ENCODE results near the gene KBTBD8. TPM values are rescaled to one million over a fixed set of nuclear protein-coding genes. Genes with fewer than 3 reads are reported as not detected.

Gene KBTBD8
- total RNA-seq, 1 donor from 2014 or later, result 1.9 TPM

- H3K36me3 Mint-ChIP-seq (ENCODE audit: low read depth), result no peaks in the 10 kb centered on the region
- TF ChIP-seq, protein P1, sequence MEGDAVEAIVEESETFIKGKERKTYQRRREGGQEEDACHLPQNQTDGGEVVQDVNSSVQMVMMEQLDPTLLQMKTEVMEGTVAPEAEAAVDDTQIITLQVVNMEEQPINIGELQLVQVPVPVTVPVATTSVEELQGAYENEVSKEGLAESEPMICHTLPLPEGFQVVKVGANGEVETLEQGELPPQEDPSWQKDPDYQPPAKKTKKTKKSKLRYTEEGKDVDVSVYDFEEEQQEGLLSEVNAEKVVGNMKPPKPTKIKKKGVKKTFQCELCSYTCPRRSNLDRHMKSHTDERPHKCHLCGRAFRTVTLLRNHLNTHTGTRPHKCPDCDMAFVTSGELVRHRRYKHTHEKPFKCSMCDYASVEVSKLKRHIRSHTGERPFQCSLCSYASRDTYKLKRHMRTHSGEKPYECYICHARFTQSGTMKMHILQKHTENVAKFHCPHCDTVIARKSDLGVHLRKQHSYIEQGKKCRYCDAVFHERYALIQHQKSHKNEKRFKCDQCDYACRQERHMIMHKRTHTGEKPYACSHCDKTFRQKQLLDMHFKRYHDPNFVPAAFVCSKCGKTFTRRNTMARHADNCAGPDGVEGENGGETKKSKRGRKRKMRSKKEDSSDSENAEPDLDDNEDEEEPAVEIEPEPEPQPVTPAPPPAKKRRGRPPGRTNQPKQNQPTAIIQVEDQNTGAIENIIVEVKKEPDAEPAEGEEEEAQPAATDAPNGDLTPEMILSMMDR (IDR thresholded peaks at IDR 0.05), result peak; percentile 90
- H3K4me3 Mint-ChIP-seq (ENCODE audit: unreplicated experiment), result peak overlapping the region; percentile 52
- no peak overlapping the region for H3K27ac Mint-ChIP-seq (ENCODE audit: unreplicated experiment)
- DNase-seq (ENCODE audit: low spot score), result no peak
- H3K27me3 Mint-ChIP-seq (ENCODE audit: low read depth), result peaks cover 19% of the 10 kb centered on the region
- H3K4me1 Mint-ChIP-seq (ENCODE audit: low read depth), result peaks cover 8% of the 10 kb centered on the region
- no peaks in the 10 kb centered on the region for H3K9me3 Mint-ChIP-seq (ENCODE audit: low read depth)
These were observed 26.1 kb upstream of the KBTBD8 start for GRCh38 chr3:66971891-66972551.

DNA sequence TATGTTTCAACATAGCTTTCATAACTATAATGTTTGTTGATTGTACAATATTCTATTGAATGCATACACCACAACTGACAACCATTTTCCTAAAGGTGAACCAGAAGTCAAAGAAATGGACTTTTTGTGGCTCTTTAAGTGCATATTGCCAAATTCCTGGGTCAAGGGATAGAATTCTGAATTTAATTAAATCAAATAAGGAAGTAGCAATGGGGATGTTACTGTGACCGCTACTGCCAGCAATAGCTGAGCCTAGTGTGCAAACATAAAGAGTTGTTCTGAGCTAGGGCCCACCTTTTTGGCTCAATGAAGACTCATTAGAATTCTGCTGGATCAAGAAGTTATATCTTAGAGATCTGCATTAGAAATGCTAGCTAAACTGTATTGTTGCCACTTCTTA lies 17.3 kb upstream of the KBTBD8 start:
- no peak overlapping the region for H3K4me3 Mint-ChIP-seq (ENCODE audit: unreplicated experiment)
- TF ChIP-seq, protein P1 (IDR thresholded peaks at IDR 0.05), result no peak
- H3K9me3 Mint-ChIP-seq (ENCODE audit: low read depth), result no peaks in the 10 kb centered on the region
- no peaks in the 10 kb centered on the region for H3K4me1 Mint-ChIP-seq (ENCODE audit: low read depth)
- no peak for DNase-seq (ENCODE audit: low spot score)
- no peaks in the 10 kb centered on the region for H3K36me3 Mint-ChIP-seq (ENCODE audit: low read depth)
- no peak overlapping the region for H3K27ac Mint-ChIP-seq (ENCODE audit: unreplicated experiment)
- H3K27me3 Mint-ChIP-seq (ENCODE audit: low read depth), result peaks cover 32% of the 10 kb centered on the region

GRCh38 chr3:66983101-66983500 lies 15.0 kb upstream of the KBTBD8 start:
- H3K27ac Mint-ChIP-seq (ENCODE audit: unreplicated experiment), result no peak overlapping the region
- H3K4me3 Mint-ChIP-seq (ENCODE audit: unreplicated experiment), result no peak overlapping the region
- H3K27me3 Mint-ChIP-seq (ENCODE audit: low read depth), result peaks cover 28% of the 10 kb centered on the region
- no peak for DNase-seq (ENCODE audit: low spot score)
- no peaks in the 10 kb centered on the region for H3K9me3 Mint-ChIP-seq (ENCODE audit: low read depth)
- TF ChIP-seq, protein P1 (IDR thresholded peaks at IDR 0.05), result no peak
- H3K4me1 Mint-ChIP-seq (ENCODE audit: low read depth), result no peaks in the 10 kb centered on the region
- no peaks in the 10 kb centered on the region for H3K36me3 Mint-ChIP-seq (ENCODE audit: low read depth)

- Mint-ChIP-seq H3K9me3 (ENCODE audit: low read depth) (no peaks in the 10 kb centered on the region), H3K27me3 (ENCODE audit: low read depth) (peaks cover 28% of the 10 kb centered on the region), H3K4me1 (ENCODE audit: low read depth) (no peaks in the 10 kb centered on the region), H3K4me3 (ENCODE audit: unreplicated experiment) (no peak overlapping the region), H3K27ac (ENCODE audit: unreplicated experiment) (no peak overlapping the region), H3K36me3 (ENCODE audit: low read depth) (no peaks in the 10 kb centered on the region)
- DNase-seq (ENCODE audit: low spot score), result no peak
- TF ChIP-seq, protein P1 (IDR thresholded peaks at IDR 0.05), result no peak
These were observed 12.7 kb upstream of the KBTBD8 start for GRCh38 chr3:66985336-66985920.

GRCh38 chr3:66986406-66986805 lies 11.7 kb upstream of the KBTBD8 start:
- H3K4me1 Mint-ChIP-seq (ENCODE audit: low read depth), result no peaks in the 10 kb centered on the region
- H3K4me3 Mint-ChIP-seq (ENCODE audit: unreplicated experiment), result no peak overlapping the region
- H3K27me3 Mint-ChIP-seq (ENCODE audit: low read depth), result peaks cover 28% of the 10 kb centered on the region
- H3K9me3 Mint-ChIP-seq (ENCODE audit: low read depth), result no peaks in the 10 kb centered on the region
- H3K36me3 Mint-ChIP-seq (ENCODE audit: low read depth), result no peaks in the 10 kb centered on the region
- TF ChIP-seq, protein P1 (IDR thresholded peaks at IDR 0.05), result no peak
- DNase-seq (ENCODE audit: low spot score), result no peak
- H3K27ac Mint-ChIP-seq (ENCODE audit: unreplicated experiment), result no peak overlapping the region

All from chondrocyte (in vitro differentiated cells).